ENCODE data around the gene SGPP1. TPM values are rescaled to one million over a fixed set of nuclear protein-coding genes. Genes with fewer than 3 reads are reported as not detected.

SGPP1 gene
- total RNA-seq, 5 donors from 2014 or later (not counting 1 experiment from before 2014, with no cell fraction given) = 11.4 to 15.1 (median 13.5) TPM

DNA sequence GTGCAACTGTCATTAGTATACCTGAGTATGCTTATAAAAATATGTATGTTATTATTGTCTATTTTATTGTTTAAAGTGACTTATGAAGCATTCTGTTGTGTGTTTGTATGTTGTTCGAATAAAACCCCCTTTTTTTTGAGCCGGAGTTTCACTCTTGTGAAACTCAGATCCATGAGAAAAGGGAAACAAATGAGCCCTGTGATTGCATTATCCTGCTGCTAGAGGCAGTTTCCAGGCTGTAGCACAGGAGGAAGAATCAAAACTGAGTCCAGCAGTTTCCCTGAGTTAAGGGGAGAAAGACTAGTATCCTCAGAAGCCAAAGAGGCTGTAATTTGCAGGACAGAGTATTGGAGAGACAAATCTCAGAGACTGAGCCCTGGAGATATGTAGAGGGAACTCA, 12.5 kb downstream of the SGPP1 start:
- H3K27me3 Mint-ChIP-seq = no peaks in the 10 kb centered on the region
- peaks cover 3 to 7% (median 7%) of the 10 kb centered on the region in 3 donors for H3K9me3 Mint-ChIP-seq
- WGBS (ENCODE audit: insufficient coverage) = 100% methylated on average over 2 of the region's 2 CpGs
- Histone ChIP-seq H3K36me3 (ENCODE audit: control insufficient read depth in 2 of 2, extremely low read depth in 1 of 2, insufficient read depth in 1 of 2, low read length in 1 of 2) (peaks cover 5 to 8% of the 10 kb centered on the region in 2 donors), H3K4me1 (ENCODE audit: control insufficient read depth in 1 of 2, extremely low read depth in 1 of 2, insufficient read depth in 2 of 2, low read length in 2 of 2) (peaks cover 2 to 13% of the 10 kb centered on the region in 2 experiments), H3K27me3 (replicated peaks in 1 of 2; ENCODE audit: control insufficient read depth in 2 of 2, extremely low read depth in 1 of 2, insufficient read depth in 2 of 2, low read length in 1 of 2) (no peaks in the 10 kb centered on the region), H3K9me3 (peaks cover 2% of the 10 kb centered on the region), H3K4me3 (ENCODE audit: control insufficient read depth in 1 of 2, extremely low read depth in 1 of 2, low read length in 1 of 2) (no peak overlapping the region), H3K27ac (ENCODE audit: low read length) (no peak overlapping the region)
- no peak overlapping the region for H3K27ac Mint-ChIP-seq
- peaks cover 23% of the 10 kb centered on the region for H3K36me3 Mint-ChIP-seq
- ChIA-PET CTCF (no interaction called here), POLR2A (no interaction called here)
- no peak overlapping the region for H3K4me3 Mint-ChIP-seq
- no peak for ATAC-seq (replicated peaks in 1 of 4)
- H3K4me1 Mint-ChIP-seq = peaks cover 32 to 36% (median 34%) of the 10 kb centered on the region in 3 donors
- DNase-seq = no peak

- H3K4me3 ChIP-seq (ENCODE audit: control insufficient read depth in 1 of 2, extremely low read depth in 1 of 2, low read length in 1 of 2) = no peak overlapping the region
- peak overlapping the region in 1 of 2 donors; percentile 36 for H3K27ac Mint-ChIP-seq
- POLR2A ChIA-PET = no interaction called here
- peaks cover 5% of the 10 kb centered on the region in 2 donors for H3K36me3 ChIP-seq (ENCODE audit: control insufficient read depth in 2 of 2, extremely low read depth in 1 of 2, insufficient read depth in 1 of 2, low read length in 1 of 2)
- ATAC-seq (replicated peaks in 1 of 4) (no peak), DNase-seq (no peak)
- H3K36me3 Mint-ChIP-seq = peaks cover 19% of the 10 kb centered on the region
- H3K27ac ChIP-seq (ENCODE audit: low read length) = peak overlapping the region; percentile 43
- H3K4me1 Mint-ChIP-seq = peaks cover 41 to 43% (median 42%) of the 10 kb centered on the region in 3 donors
- H3K4me1 ChIP-seq (ENCODE audit: control insufficient read depth in 1 of 2, extremely low read depth in 1 of 2, insufficient read depth in 2 of 2, low read length in 2 of 2) = peaks cover 7 to 13% of the 10 kb centered on the region in 2 experiments
- no peaks in the 10 kb centered on the region for H3K27me3 Mint-ChIP-seq
- H3K9me3 Mint-ChIP-seq = peaks cover 3 to 7% (median 7%) of the 10 kb centered on the region in 3 donors
- CTCF ChIA-PET = no interaction called here
- no peak overlapping the region for H3K4me3 Mint-ChIP-seq
- no peaks in the 10 kb centered on the region for H3K27me3 ChIP-seq (replicated peaks in 1 of 2; ENCODE audit: control insufficient read depth in 2 of 2, extremely low read depth in 1 of 2, insufficient read depth in 2 of 2, low read length in 1 of 2)
- peaks cover 2% of the 10 kb centered on the region for H3K9me3 ChIP-seq
Measured at GRCh38 chr14:63713764-63714163, 14.1 kb downstream of the SGPP1 start.

- Histone ChIP-seq H3K36me3 (ENCODE audit: control insufficient read depth in 2 of 2, extremely low read depth in 1 of 2, insufficient read depth in 1 of 2, low read length in 1 of 2) (peaks cover 5% of the 10 kb centered on the region in 2 donors), H3K4me3 (ENCODE audit: control insufficient read depth in 1 of 2, extremely low read depth in 1 of 2, low read length in 1 of 2) (no peak overlapping the region), H3K9me3 (peaks cover 2% of the 10 kb centered on the region), H3K27me3 (replicated peaks in 1 of 2; ENCODE audit: control insufficient read depth in 2 of 2, extremely low read depth in 1 of 2, insufficient read depth in 2 of 2, low read length in 1 of 2) (no peaks in the 10 kb centered on the region), H3K27ac (ENCODE audit: low read length) (peak overlapping the region; percentile 43), H3K4me1 (ENCODE audit: control insufficient read depth in 1 of 2, extremely low read depth in 1 of 2, insufficient read depth in 2 of 2, low read length in 2 of 2) (peaks cover 7 to 13% of the 10 kb centered on the region in 2 experiments)
- H3K4me1 Mint-ChIP-seq = peaks cover 41 to 43% (median 42%) of the 10 kb centered on the region in 3 donors
- peak overlapping the region; percentile 47 to 80 for H3K27ac Mint-ChIP-seq
- no peak for ATAC-seq (replicated peaks in 1 of 4)
- no peak for DNase-seq
- H3K36me3 Mint-ChIP-seq = peaks cover 19% of the 10 kb centered on the region
- WGBS (ENCODE audit: insufficient coverage) = 54% methylated on average over 2 of the region's 2 CpGs
- peak overlapping the region; percentile 4 to 41 (median 25) for H3K4me3 Mint-ChIP-seq
- H3K9me3 Mint-ChIP-seq = peaks cover 3 to 4% (median 4%) of the 10 kb centered on the region in 3 donors
- H3K27me3 Mint-ChIP-seq = no peaks in the 10 kb centered on the region
- CTCF ChIA-PET = interaction anchor here in 1 of 2 donors (0.6 kb wide), 1 partner anchor 12 kb away, joined by 3 read pairs; no protein-coding TSS in a partner anchor
- POLR2A ChIA-PET = no interaction called here
Measured at GRCh38 chr14:63713058-63713457, 14.8 kb downstream of the SGPP1 start.

- peaks cover under 1 to 5% of the 10 kb centered on the region in 2 donors for H3K36me3 ChIP-seq (ENCODE audit: control insufficient read depth in 2 of 2, extremely low read depth in 1 of 2, insufficient read depth in 1 of 2, low read length in 1 of 2)
- no peak for DNase-seq
- no peak for ATAC-seq (replicated peaks in 1 of 4)
- H3K4me1 ChIP-seq (ENCODE audit: control insufficient read depth in 1 of 2, extremely low read depth in 1 of 2, insufficient read depth in 2 of 2, low read length in 2 of 2) = peaks cover 7 to 13% of the 10 kb centered on the region in 2 experiments
- no peaks in the 10 kb centered on the region for H3K27me3 Mint-ChIP-seq
- CTCF ChIA-PET = interaction anchor here in 1 of 2 donors (0.5 kb wide), 1 partner anchor 598 kb away, joined by 4 read pairs; no protein-coding TSS in a partner anchor
- peaks cover 42 to 49% (median 47%) of the 10 kb centered on the region in 3 donors for H3K4me1 Mint-ChIP-seq
- H3K36me3 Mint-ChIP-seq = peaks cover 19% of the 10 kb centered on the region
- peaks cover 0 to 3% (median 0%) of the 10 kb centered on the region in 3 donors for H3K9me3 Mint-ChIP-seq
- H3K9me3 ChIP-seq = no peaks in the 10 kb centered on the region
- no peak overlapping the region for H3K4me3 ChIP-seq (ENCODE audit: control insufficient read depth in 1 of 2, extremely low read depth in 1 of 2, low read length in 1 of 2)
- peak overlapping the region; percentile 35 to 53 (median 46) for H3K4me3 Mint-ChIP-seq
- H3K27ac Mint-ChIP-seq = peak overlapping the region; percentile 40 to 78
- H3K27ac ChIP-seq (ENCODE audit: low read length) = no peak overlapping the region
- POLR2A ChIA-PET = interaction anchor here (0.6 to 0.9 kb wide), 5 partner anchors 19 to 232 kb away, joined by 3 to 7 read pairs (median 4); no protein-coding TSS in a partner anchor
- H3K27me3 ChIP-seq (replicated peaks in 1 of 2; ENCODE audit: control insufficient read depth in 2 of 2, extremely low read depth in 1 of 2, insufficient read depth in 2 of 2, low read length in 1 of 2) = no peaks in the 10 kb centered on the region
Measured at GRCh38 chr14:63712123-63712522, 15.7 kb downstream of the SGPP1 start.

- POLR2A ChIA-PET = no interaction called here
- no peak for DNase-seq
- H3K27ac ChIP-seq (ENCODE audit: low read length) = no peak overlapping the region
- Mint-ChIP-seq H3K9me3 (peaks cover 0 to 3% (median 0%) of the 10 kb centered on the region in 3 donors), H3K27ac (peak overlapping the region; percentile 24 to 29), H3K4me3 (peak overlapping the region in 1 of 3 donors; percentile 38), H3K4me1 (peaks cover 47 to 52% (median 48%) of the 10 kb centered on the region in 3 donors), H3K27me3 (no peaks in the 10 kb centered on the region), H3K36me3 (peaks cover 13% of the 10 kb centered on the region)
- no CpG with 5 or more reads among the region's 4 CpGs for WGBS (ENCODE audit: insufficient coverage)
- no peaks in the 10 kb centered on the region for H3K27me3 ChIP-seq (replicated peaks in 1 of 2; ENCODE audit: control insufficient read depth in 2 of 2, extremely low read depth in 1 of 2, insufficient read depth in 2 of 2, low read length in 1 of 2)
- no peak overlapping the region for H3K4me3 ChIP-seq (ENCODE audit: control insufficient read depth in 1 of 2, extremely low read depth in 1 of 2, low read length in 1 of 2)
- ATAC-seq (replicated peaks in 1 of 4) = no peak
- peaks cover 7 to 13% of the 10 kb centered on the region in 2 experiments for H3K4me1 ChIP-seq (ENCODE audit: control insufficient read depth in 1 of 2, extremely low read depth in 1 of 2, insufficient read depth in 2 of 2, low read length in 2 of 2)
- CTCF ChIA-PET = interaction anchor here in 1 of 2 donors (0.7 to 1.2 kb wide), 4 partner anchors 12 to 69 kb away, joined by 3 to 5 read pairs (median 3); partner anchors contain the start of gene WDR89
- H3K36me3 ChIP-seq (ENCODE audit: control insufficient read depth in 2 of 2, extremely low read depth in 1 of 2, insufficient read depth in 1 of 2, low read length in 1 of 2) = peaks cover 0 to under 1% of the 10 kb centered on the region in 2 donors
- no peaks in the 10 kb centered on the region for H3K9me3 ChIP-seq
Measured at GRCh38 chr14:63710497-63710896, 17.4 kb downstream of the SGPP1 start.

DNA sequence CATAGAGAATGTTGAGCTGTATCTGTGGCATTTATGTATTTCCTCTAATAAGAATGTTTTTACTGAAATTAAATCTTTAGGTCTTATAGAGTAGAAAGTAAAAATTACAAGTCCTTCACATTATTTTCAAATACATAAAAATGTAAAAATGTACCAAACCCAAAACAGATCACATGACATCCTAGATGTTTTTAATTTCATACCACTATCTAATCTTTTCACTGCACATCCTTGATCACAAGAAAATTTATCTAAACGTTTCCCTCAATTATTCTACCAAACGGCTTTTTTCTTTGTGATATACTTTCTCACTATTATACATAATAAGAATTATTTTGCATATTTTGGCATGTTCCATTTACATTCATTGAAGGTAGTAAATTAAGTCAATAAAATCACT, 18.3 kb downstream of the SGPP1 start:
- no peak overlapping the region for H3K27ac ChIP-seq (ENCODE audit: low read length)
- DNase-seq (no peak), ATAC-seq (replicated peaks in 1 of 4) (no peak)
- H3K27me3 Mint-ChIP-seq = no peaks in the 10 kb centered on the region
- H3K4me1 ChIP-seq (ENCODE audit: control insufficient read depth in 1 of 2, extremely low read depth in 1 of 2, insufficient read depth in 2 of 2, low read length in 2 of 2) = peaks cover 7 to 13% of the 10 kb centered on the region in 2 experiments
- ChIA-PET CTCF (interaction anchor here (0.7 to 1.2 kb wide), 2 partner anchors 15 to 790 kb away, joined by 3 read pairs; no protein-coding TSS in a partner anchor), POLR2A (no interaction called here)
- H3K36me3 ChIP-seq (ENCODE audit: control insufficient read depth in 2 of 2, extremely low read depth in 1 of 2, insufficient read depth in 1 of 2, low read length in 1 of 2) = no peaks in the 10 kb centered on the region
- no CpG with 5 or more reads among the region's 2 CpGs for WGBS (ENCODE audit: insufficient coverage)
- H3K36me3 Mint-ChIP-seq = peaks cover 11% of the 10 kb centered on the region
- H3K27ac Mint-ChIP-seq = no peak overlapping the region
- no peak overlapping the region for H3K4me3 ChIP-seq (ENCODE audit: control insufficient read depth in 1 of 2, extremely low read depth in 1 of 2, low read length in 1 of 2)
- H3K27me3 ChIP-seq (replicated peaks in 1 of 2; ENCODE audit: control insufficient read depth in 2 of 2, extremely low read depth in 1 of 2, insufficient read depth in 2 of 2, low read length in 1 of 2) = no peaks in the 10 kb centered on the region
- H3K9me3 Mint-ChIP-seq = peaks cover 0 to 3% (median 0%) of the 10 kb centered on the region in 3 donors
- H3K4me1 Mint-ChIP-seq = peaks cover 47 to 52% (median 51%) of the 10 kb centered on the region in 3 donors
- no peak overlapping the region for H3K4me3 Mint-ChIP-seq
- no peaks in the 10 kb centered on the region for H3K9me3 ChIP-seq
